GM19351 (cell line): ENCODE data around the gene CACNA2D3.
"Not testable (repeated sequence)": the region's sequence is repeated elsewhere in the genome, so short reads cannot be mapped to it uniquely, and the experiment has no call there.

Source experiments
- ATAC-seq: cut with Tn5 transposase; IDR thresholded peaks from one replicate; pipeline ENCODE4 v1.9.1; 2021; ENCODE audit warnings: mild to moderate bottlenecking, moderate library complexity; ENCODE audit not compliant: unreplicated experiment

Gene CACNA2D3

GRCh38 chr3:55089211-55089610, 966.9 kb downstream of the CACNA2D3 start:
- no peak for ATAC-seq

GRCh38 chr3:55090291-55090690, 967.9 kb downstream of the CACNA2D3 start:
- no peak for ATAC-seq

- no peak for ATAC-seq
Observed at GRCh38 chr3:55090746-55091145, 968.4 kb downstream of the CACNA2D3 start.

- no peak for ATAC-seq
Observed at GRCh38 chr3:55091381-55092225, 969.3 kb downstream of the CACNA2D3 start.

GRCh38 chr3:55094676-55095075, 972.3 kb downstream of the CACNA2D3 start:
- ATAC-seq = no peak

GRCh38 chr3:55097441-55097840, 975.1 kb downstream of the CACNA2D3 start:
- no peak for ATAC-seq

- ATAC-seq = no peak
Observed at GRCh38 chr3:55105647-55106046, 983.3 kb downstream of the CACNA2D3 start.

GRCh38 chr3:55107187-55107586, 984.8 kb downstream of the CACNA2D3 start:
- ATAC-seq = no peak

- ATAC-seq = not testable (repeated sequence)
Observed at GRCh38 chr3:55111906-55112305, 989.6 kb downstream of the CACNA2D3 start.

GRCh38 chr3:55118451-55118850, 996.1 kb downstream of the CACNA2D3 start:
- ATAC-seq = no peak

- ATAC-seq = no peak
Observed at GRCh38 chr3:55119268-55119667, 996.9 kb downstream of the CACNA2D3 start.

- no peak for ATAC-seq
Observed at GRCh38 chr3:55122312-55122711, 1000.0 kb downstream of the CACNA2D3 start.
